Neutrophil (primary cell): Measurements from ENCODE around the gene NCCRP1.

Experiments
- H3K27ac ChIP-seq: fragments of 200-600 bp; sonication (generic); 2 replicates; pipeline ENCODE4 v1.5.1; 2016; ENCODE audit warnings: mild to moderate bottlenecking, moderate library complexity
- H3K27me3 ChIP-seq: fragments of 200-600 bp; sonication (generic); 2 replicates; pipeline ENCODE4 v1.6.0; 2016; ENCODE audit warnings: mild to moderate bottlenecking
- H3K36me3 ChIP-seq: fragments of 200-600 bp; sonication (generic); 2 replicates; pipeline ENCODE4 v1.5.1; 2017
- H3K4me1 ChIP-seq, 2 experiments: fragments of 200-600 bp in 1 of 2; sonication (generic) in 1 of 2; 1 replicate in 1 of 2; 2 replicates in 1 of 2; pipeline versions ENCODE4 v1.5.1 to v1.6.1; 2013 to 2016; ENCODE audit warnings: low read depth in 1 of 2, low read length in 1 of 2, mild to moderate bottlenecking in 1 of 2, moderate library complexity in 1 of 2; ENCODE audit not compliant: control insufficient read depth in 1 of 2, insufficient read depth in 1 of 2
- H3K4me3 ChIP-seq, 2 experiments: fragments of 200-600 bp in 1 of 2; sonication (generic) in 1 of 2; 1 replicate in 1 of 2; 2 replicates in 1 of 2; pipeline ENCODE4 v1.5.1; 2013 to 2016; ENCODE audit warnings: low read depth in 1 of 2, low read length in 1 of 2, mild to moderate bottlenecking in 1 of 2, moderate library complexity in 1 of 2
- H3K9me3 ChIP-seq: fragments of 200-600 bp; sonication (generic); 2 replicates; pipeline ENCODE4 v1.5.1; 2016
- TF ChIP-seq, protein P1 (sequence below): fragments of 200-600 bp; sonication (generic); IDR thresholded peaks from 2 replicates; pipeline ENCODE4 v1.5.1; 2016; ENCODE audit warnings: antibody characterized with exemption

Gene NCCRP1

DNA sequence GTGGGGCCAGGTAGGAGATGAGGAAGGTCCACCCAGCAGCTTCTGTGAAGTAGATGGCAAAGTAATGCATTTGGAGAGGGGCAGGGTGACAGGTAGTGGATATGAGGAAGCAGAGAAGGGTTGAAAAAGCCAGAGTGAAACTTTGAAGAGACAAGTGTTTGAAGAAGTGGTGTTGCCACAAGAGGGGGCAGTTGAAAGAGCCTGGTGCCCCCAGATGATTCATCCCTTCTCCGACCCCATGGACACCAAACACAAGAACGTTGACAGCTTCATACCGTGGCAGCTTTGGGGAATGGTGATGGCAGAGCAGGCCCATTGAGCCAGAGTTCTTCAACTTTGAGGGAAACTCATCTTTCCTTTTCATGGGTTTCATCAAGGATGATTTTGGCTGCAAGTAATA is 28.1 kb downstream of the NCCRP1 start:
- Histone ChIP-seq H3K4me3 (no peak overlapping the region), H3K27me3 (peaks cover 24% of the 10 kb centered on the region), H3K27ac (no peak overlapping the region), H3K9me3 (no peaks in the 10 kb centered on the region), H3K36me3 (no peaks in the 10 kb centered on the region), H3K4me1 (peaks cover 3 to 7% of the 10 kb centered on the region in 2 experiments)
- TF ChIP-seq, protein P1, sequence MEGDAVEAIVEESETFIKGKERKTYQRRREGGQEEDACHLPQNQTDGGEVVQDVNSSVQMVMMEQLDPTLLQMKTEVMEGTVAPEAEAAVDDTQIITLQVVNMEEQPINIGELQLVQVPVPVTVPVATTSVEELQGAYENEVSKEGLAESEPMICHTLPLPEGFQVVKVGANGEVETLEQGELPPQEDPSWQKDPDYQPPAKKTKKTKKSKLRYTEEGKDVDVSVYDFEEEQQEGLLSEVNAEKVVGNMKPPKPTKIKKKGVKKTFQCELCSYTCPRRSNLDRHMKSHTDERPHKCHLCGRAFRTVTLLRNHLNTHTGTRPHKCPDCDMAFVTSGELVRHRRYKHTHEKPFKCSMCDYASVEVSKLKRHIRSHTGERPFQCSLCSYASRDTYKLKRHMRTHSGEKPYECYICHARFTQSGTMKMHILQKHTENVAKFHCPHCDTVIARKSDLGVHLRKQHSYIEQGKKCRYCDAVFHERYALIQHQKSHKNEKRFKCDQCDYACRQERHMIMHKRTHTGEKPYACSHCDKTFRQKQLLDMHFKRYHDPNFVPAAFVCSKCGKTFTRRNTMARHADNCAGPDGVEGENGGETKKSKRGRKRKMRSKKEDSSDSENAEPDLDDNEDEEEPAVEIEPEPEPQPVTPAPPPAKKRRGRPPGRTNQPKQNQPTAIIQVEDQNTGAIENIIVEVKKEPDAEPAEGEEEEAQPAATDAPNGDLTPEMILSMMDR: no peak

DNA sequence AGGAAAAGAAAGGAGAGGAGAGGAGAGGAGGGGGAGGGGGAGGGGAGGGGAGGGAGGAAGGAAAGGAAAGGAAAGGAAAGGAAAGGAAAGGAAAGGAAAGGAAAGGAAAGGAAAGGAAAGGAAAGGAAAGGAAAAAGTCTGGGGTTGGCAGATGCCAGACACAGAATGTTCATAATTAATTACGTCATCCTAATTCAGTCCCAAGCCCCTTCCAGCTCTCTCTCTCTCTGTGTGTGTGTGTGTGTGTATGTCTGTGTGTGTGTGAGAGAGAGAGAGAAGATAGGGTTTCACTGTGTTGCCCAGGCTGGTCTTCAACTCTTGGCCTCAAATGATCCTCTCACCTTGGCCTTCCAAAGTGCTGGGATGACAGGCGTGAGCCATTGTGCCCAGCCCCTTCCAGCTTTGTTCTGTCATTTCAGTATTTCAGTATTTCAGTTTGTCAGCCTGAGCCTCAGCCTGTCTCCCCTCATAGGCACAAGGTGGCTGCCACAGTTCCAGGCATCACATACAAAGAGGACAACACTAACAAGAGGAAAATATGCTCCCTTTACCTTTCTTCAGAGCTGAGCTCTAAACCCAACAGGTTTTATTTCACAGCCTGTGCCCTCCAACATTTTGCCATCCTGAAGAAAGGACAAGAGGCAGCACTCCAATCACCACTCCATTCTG is 33.5 kb downstream of the NCCRP1 start:
- no peaks in the 10 kb centered on the region for H3K9me3 ChIP-seq
- no peaks in the 10 kb centered on the region for H3K36me3 ChIP-seq
- no peak overlapping the region for H3K27ac ChIP-seq
- peaks cover 16% of the 10 kb centered on the region for H3K27me3 ChIP-seq
- H3K4me1 ChIP-seq: no peaks in the 10 kb centered on the region
- H3K4me3 ChIP-seq: no peak overlapping the region
- TF ChIP-seq, protein P1: no peak

DNA sequence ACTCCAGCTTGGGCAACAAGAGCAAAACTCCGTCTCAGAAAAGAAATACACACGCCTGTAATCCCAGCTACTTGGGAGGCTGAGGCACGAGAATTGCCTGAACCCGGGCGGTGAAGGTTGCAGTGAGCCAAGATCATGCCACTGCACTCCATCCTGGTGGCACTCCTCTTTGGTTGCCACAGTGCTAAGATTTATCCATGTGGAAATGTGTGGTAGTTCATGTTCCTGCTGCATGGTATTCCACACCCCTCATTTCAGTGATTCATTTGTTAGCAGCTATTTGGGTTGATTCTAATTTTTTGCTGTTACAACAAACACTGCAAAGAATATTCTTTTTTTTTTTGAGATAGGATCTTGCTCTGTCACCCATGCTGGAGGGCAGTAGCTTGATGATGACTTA is 35.9 kb downstream of the NCCRP1 start:
- TF ChIP-seq, protein P1: no peak
- no peaks in the 10 kb centered on the region for H3K36me3 ChIP-seq
- H3K4me3 ChIP-seq: no peak overlapping the region
- no peaks in the 10 kb centered on the region for H3K9me3 ChIP-seq
- peaks cover 0 to 2% of the 10 kb centered on the region in 2 experiments for H3K4me1 ChIP-seq
- peaks cover 12% of the 10 kb centered on the region for H3K27me3 ChIP-seq
- H3K27ac ChIP-seq: no peak overlapping the region

DNA sequence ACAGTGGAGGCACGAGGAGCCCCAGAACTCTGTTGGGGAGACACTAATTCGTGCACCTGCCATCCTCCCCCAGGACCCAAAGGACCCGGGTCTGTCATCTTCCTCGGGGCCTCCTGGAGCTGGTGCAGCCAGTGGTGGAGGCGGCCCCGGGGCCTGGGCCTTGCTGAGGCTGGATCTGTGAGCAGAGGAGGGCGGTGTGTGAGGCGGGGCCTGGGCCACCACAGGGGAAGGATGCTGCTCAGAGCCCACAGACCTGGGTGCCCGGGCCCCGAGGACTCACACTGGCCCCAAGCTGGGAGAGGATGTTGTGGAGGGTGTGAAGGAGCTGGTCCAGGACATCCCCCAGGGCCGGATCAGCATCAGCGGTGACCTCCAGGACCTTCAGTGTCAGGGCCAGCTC is 39.8 kb downstream of the NCCRP1 start:
- H3K4me1 ChIP-seq: peaks cover 0 to 4% of the 10 kb centered on the region in 2 experiments
- no peak overlapping the region for H3K4me3 ChIP-seq
- H3K27ac ChIP-seq: no peak overlapping the region
- peaks cover 36% of the 10 kb centered on the region for H3K27me3 ChIP-seq
- H3K9me3 ChIP-seq: no peaks in the 10 kb centered on the region
- H3K36me3 ChIP-seq: no peaks in the 10 kb centered on the region
- TF ChIP-seq, protein P1: no peak

DNA sequence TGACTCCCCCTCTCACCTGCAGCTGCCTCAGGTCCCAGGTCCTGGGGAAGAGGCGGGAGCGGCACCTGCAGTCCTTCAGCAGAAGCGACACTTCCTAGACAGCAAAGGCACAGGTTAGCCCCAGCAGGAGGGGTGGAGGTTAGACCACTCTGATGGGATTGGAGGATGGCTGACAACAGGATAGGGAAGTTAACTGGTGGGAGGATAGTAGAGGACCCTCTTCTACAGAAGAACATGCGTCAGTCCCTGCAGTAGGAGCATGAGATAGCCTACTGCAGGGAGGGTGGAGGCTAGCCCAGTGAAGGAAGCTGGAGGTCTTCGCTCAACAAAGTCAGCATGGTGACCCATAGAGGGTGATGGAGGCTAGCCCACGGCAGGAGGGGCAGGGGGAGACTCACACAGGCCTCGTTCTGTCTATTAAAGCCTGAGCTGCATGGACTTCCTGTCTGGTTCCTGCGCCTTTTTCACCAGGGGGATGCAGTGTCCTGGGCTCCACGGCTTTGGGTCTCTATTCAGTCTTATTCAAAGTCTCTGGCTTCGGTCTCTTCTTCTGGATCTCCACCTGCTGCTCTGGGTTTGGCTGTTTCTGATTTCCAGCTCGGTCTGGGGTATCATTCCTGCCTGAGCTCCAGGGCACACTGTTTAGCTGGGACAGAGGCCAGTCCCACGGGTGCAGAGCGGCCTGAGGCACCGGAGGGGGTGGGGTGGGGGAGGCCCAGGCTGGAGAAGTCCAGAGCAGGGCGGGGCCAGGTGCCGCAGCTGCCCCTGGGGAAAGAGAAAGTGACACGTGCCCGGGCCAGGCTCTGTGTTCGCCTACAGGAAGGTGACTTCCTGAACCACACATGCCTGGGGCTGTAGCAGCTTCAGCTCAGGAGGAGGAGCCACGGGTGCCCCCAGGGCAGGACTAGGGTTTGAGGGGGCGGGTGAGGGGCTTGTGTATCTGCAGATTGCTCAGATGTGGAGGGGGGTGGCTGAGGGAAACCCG is 40.7 kb downstream of the NCCRP1 start:
- Histone ChIP-seq H3K27me3 (peaks cover 39% of the 10 kb centered on the region), H3K36me3 (no peaks in the 10 kb centered on the region), H3K9me3 (no peaks in the 10 kb centered on the region), H3K27ac (no peak overlapping the region), H3K4me1 (peaks cover 0 to 4% of the 10 kb centered on the region in 2 experiments), H3K4me3 (no peak overlapping the region)
- TF ChIP-seq, protein P1: no peak
